Measurements from ENCODE around the gene DBET. TPM values are rescaled to one million over a fixed set of nuclear protein-coding genes. Genes with fewer than 3 reads are reported as not detected.
"Not testable (repeated sequence)": the region's sequence is repeated elsewhere in the genome, so short reads cannot be mapped to it uniquely, and the experiment has no call there.

DBET gene
- polyA plus RNA-seq, 3 donors = not detected

GRCh38 chr4:190099605-190100004 is 35.3 kb downstream of the DBET start:
- H3K4me3 ChIP-seq (replicated peaks in 1 of 3; ENCODE audit: low read depth in 2 of 3, low read length in 3 of 3); H3K27ac Mint-ChIP-seq; H3K4me1 ChIP-seq (ENCODE audit: control insufficient read depth in 1 of 2, insufficient read depth in 2 of 2, low read length in 2 of 2); intact Hi-C loops (cut with micrococcal nuclease); H3K27ac ChIP-seq (ENCODE audit: low read depth in 1 of 2, low read length in 2 of 2); H3K9me3 ChIP-seq (replicated peaks in 1 of 2; ENCODE audit: control insufficient read depth in 1 of 2, insufficient read depth in 1 of 2, low read length in 2 of 2); H4K20me1 ChIP-seq (ENCODE audit: insufficient read depth, low read length); H3K36me3 ChIP-seq (replicated peaks in 1 of 2; ENCODE audit: control insufficient read depth in 1 of 2, insufficient read depth in 2 of 2, low read length in 2 of 2); H3K9me3 Mint-ChIP-seq; H2AFZ ChIP-seq (ENCODE audit: insufficient read depth, low read depth, low read length, poor library complexity, severe bottlenecking); H3K4me2 ChIP-seq (replicated peaks; ENCODE audit: extremely low read depth, low read length, poor library complexity, severe bottlenecking); H3K9ac ChIP-seq (ENCODE audit: insufficient read depth, low read length, poor library complexity, severe bottlenecking); H3K27me3 ChIP-seq (ENCODE audit: control insufficient read depth in 2 of 2, insufficient read depth in 2 of 2, low read length in 2 of 2); H3K36me3 Mint-ChIP-seq; H3K27me3 Mint-ChIP-seq (ENCODE audit: low read depth in 3 of 3); H3K79me2 ChIP-seq (ENCODE audit: insufficient read depth, low read length); H3K4me3 Mint-ChIP-seq; DNase-seq; H3K4me1 Mint-ChIP-seq: not testable (repeated sequence)
- no CpG with 5 or more reads among the region's 2 CpGs for WGBS (ENCODE audit: insufficient coverage)

GRCh38 chr4:190101525-190101924 is 37.2 kb downstream of the DBET start:
- H4K20me1 ChIP-seq (ENCODE audit: insufficient read depth, low read length); H3K27ac Mint-ChIP-seq; H3K9ac ChIP-seq (ENCODE audit: insufficient read depth, low read length, poor library complexity, severe bottlenecking); H3K27me3 Mint-ChIP-seq (ENCODE audit: low read depth in 3 of 3); H3K36me3 Mint-ChIP-seq; intact Hi-C loops (cut with micrococcal nuclease); H2AFZ ChIP-seq (ENCODE audit: insufficient read depth, low read depth, low read length, poor library complexity, severe bottlenecking); H3K4me3 Mint-ChIP-seq; H3K4me3 ChIP-seq (replicated peaks in 1 of 3; ENCODE audit: low read depth in 2 of 3, low read length in 3 of 3); H3K27ac ChIP-seq (ENCODE audit: low read depth in 1 of 2, low read length in 2 of 2); H3K36me3 ChIP-seq (replicated peaks in 1 of 2; ENCODE audit: control insufficient read depth in 1 of 2, insufficient read depth in 2 of 2, low read length in 2 of 2); H3K9me3 Mint-ChIP-seq; H3K4me1 ChIP-seq (ENCODE audit: control insufficient read depth in 1 of 2, insufficient read depth in 2 of 2, low read length in 2 of 2); H3K4me2 ChIP-seq (replicated peaks; ENCODE audit: extremely low read depth, low read length, poor library complexity, severe bottlenecking); H3K4me1 Mint-ChIP-seq; H3K79me2 ChIP-seq (ENCODE audit: insufficient read depth, low read length); H3K27me3 ChIP-seq (ENCODE audit: control insufficient read depth in 2 of 2, insufficient read depth in 2 of 2, low read length in 2 of 2); H3K9me3 ChIP-seq (replicated peaks in 1 of 2; ENCODE audit: control insufficient read depth in 1 of 2, insufficient read depth in 1 of 2, low read length in 2 of 2); DNase-seq: not testable (repeated sequence)
- WGBS (ENCODE audit: insufficient coverage) = no CpG with 5 or more reads among the region's 1 CpG

GRCh38 chr4:190106191-190106590 is 41.9 kb downstream of the DBET start:
- H3K36me3 ChIP-seq (replicated peaks in 1 of 2; ENCODE audit: control insufficient read depth in 1 of 2, insufficient read depth in 2 of 2, low read length in 2 of 2); H3K79me2 ChIP-seq (ENCODE audit: insufficient read depth, low read length); H3K4me3 ChIP-seq (replicated peaks in 1 of 3; ENCODE audit: low read depth in 2 of 3, low read length in 3 of 3); H3K27me3 Mint-ChIP-seq (ENCODE audit: low read depth in 3 of 3); H3K4me1 Mint-ChIP-seq; H3K4me2 ChIP-seq (replicated peaks; ENCODE audit: extremely low read depth, low read length, poor library complexity, severe bottlenecking); H3K27ac Mint-ChIP-seq; H4K20me1 ChIP-seq (ENCODE audit: insufficient read depth, low read length); H3K4me3 Mint-ChIP-seq; intact Hi-C loops (cut with micrococcal nuclease); H2AFZ ChIP-seq (ENCODE audit: insufficient read depth, low read depth, low read length, poor library complexity, severe bottlenecking); H3K9me3 Mint-ChIP-seq; H3K27me3 ChIP-seq (ENCODE audit: control insufficient read depth in 2 of 2, insufficient read depth in 2 of 2, low read length in 2 of 2); DNase-seq; H3K9ac ChIP-seq (ENCODE audit: insufficient read depth, low read length, poor library complexity, severe bottlenecking); H3K4me1 ChIP-seq (ENCODE audit: control insufficient read depth in 1 of 2, insufficient read depth in 2 of 2, low read length in 2 of 2); H3K36me3 Mint-ChIP-seq; H3K27ac ChIP-seq (ENCODE audit: low read depth in 1 of 2, low read length in 2 of 2); H3K9me3 ChIP-seq (replicated peaks in 1 of 2; ENCODE audit: control insufficient read depth in 1 of 2, insufficient read depth in 1 of 2, low read length in 2 of 2): not testable (repeated sequence)
- 52% methylated on average over 3 of the region's 3 CpGs for WGBS (ENCODE audit: insufficient coverage)

GRCh38 chr4:190106611-190107480 is 42.5 kb downstream of the DBET start:
- H3K27ac Mint-ChIP-seq; H3K4me1 Mint-ChIP-seq; H3K4me1 ChIP-seq (ENCODE audit: control insufficient read depth in 1 of 2, insufficient read depth in 2 of 2, low read length in 2 of 2); H3K36me3 ChIP-seq (replicated peaks in 1 of 2; ENCODE audit: control insufficient read depth in 1 of 2, insufficient read depth in 2 of 2, low read length in 2 of 2); H3K27ac ChIP-seq (ENCODE audit: low read depth in 1 of 2, low read length in 2 of 2); H3K36me3 Mint-ChIP-seq; H3K4me3 Mint-ChIP-seq; H3K27me3 ChIP-seq (ENCODE audit: control insufficient read depth in 2 of 2, insufficient read depth in 2 of 2, low read length in 2 of 2); H3K27me3 Mint-ChIP-seq (ENCODE audit: low read depth in 3 of 3); H3K9me3 Mint-ChIP-seq; H2AFZ ChIP-seq (ENCODE audit: insufficient read depth, low read depth, low read length, poor library complexity, severe bottlenecking); H3K4me2 ChIP-seq (replicated peaks; ENCODE audit: extremely low read depth, low read length, poor library complexity, severe bottlenecking); H4K20me1 ChIP-seq (ENCODE audit: insufficient read depth, low read length); H3K9ac ChIP-seq (ENCODE audit: insufficient read depth, low read length, poor library complexity, severe bottlenecking); intact Hi-C loops (cut with micrococcal nuclease); H3K79me2 ChIP-seq (ENCODE audit: insufficient read depth, low read length); H3K4me3 ChIP-seq (replicated peaks in 1 of 3; ENCODE audit: low read depth in 2 of 3, low read length in 3 of 3); H3K9me3 ChIP-seq (replicated peaks in 1 of 2; ENCODE audit: control insufficient read depth in 1 of 2, insufficient read depth in 1 of 2, low read length in 2 of 2): not testable (repeated sequence)
- WGBS (ENCODE audit: insufficient coverage) = 40% methylated on average over 6 of the region's 7 CpGs
- DNase-seq = peak in 1 of 3 donors; percentile 5
